Measurements from ENCODE around the gene WDR45. TPM values are rescaled to one million over a fixed set of nuclear protein-coding genes. Genes with fewer than 3 reads are reported as not detected.

The WDR45 gene
- total and polyA plus RNA-seq, 2 of the 4 experiments (the other 2 are of a cell fraction): 40.7 to 67.4 TPM

DNA sequence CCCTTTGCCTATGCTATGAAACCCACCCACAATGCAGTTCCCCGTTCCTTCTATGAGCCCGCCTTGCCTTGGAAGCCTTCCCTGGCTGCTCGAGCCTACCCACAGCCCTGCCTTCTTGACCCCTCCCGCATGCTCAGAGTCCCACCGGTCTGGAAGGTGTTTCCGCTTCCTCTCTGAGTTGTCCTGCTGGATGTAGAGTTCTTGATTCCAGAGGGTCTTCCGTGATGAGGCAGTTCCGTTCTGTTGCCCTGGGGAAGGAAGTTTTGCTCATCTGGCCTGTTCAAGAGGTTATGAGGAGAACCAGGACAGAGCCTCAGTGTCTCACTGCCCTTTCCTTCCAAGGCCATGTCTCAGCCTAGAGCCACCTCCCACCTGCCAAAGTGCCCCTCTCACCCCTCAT, 36.4 kb upstream of the WDR45 start:
- Histone ChIP-seq H3K23ac (ENCODE audit: low read depth, low read length) (no peak overlapping the region), H3K27ac (ENCODE audit: insufficient read depth, low read length) (no peak overlapping the region), H4K20me1 (ENCODE audit: insufficient read depth, low read length) (no peaks in the 10 kb centered on the region), H2BK5ac (ENCODE audit: low read depth, low read length, poor library complexity, severe bottlenecking) (no peak overlapping the region), H3K79me1 (ENCODE audit: low read depth in 1 of 2, low read length in 2 of 2) (0 out of 4 replicates have a peak, but pooled peaks cover 0 to 3% of the 10 kb centered on the region in 2 experiments), H3K27me3 (ENCODE audit: control insufficient read depth, insufficient read depth, low read length) (no peaks in the 10 kb centered on the region), H3K9me3 (ENCODE audit: control insufficient read depth, insufficient read depth, low read length) (no peaks in the 10 kb centered on the region), H3K14ac (replicated peaks; ENCODE audit: low read depth, low read length) (no peak overlapping the region), H3K4me3 (ENCODE audit: insufficient read depth, low read depth, low read length) (no peak overlapping the region), H3K9me1 (ENCODE audit: insufficient read depth, low read length) (no peaks in the 10 kb centered on the region), H3K4me1 (ENCODE audit: control insufficient read depth, insufficient read depth, low read length) (no peaks in the 10 kb centered on the region), H3K9ac (ENCODE audit: low read depth, low read length) (no peak overlapping the region), H3K56ac (ENCODE audit: extremely low read depth, insufficient read depth, low read length) (no peak overlapping the region), H3K4ac (ENCODE audit: low read depth, low read length) (no peak overlapping the region), H2BK120ac (ENCODE audit: low read depth, low read length) (no peak overlapping the region), H3K4me2 (ENCODE audit: low read depth, low read length) (no peak overlapping the region), H3K36me3 (ENCODE audit: control insufficient read depth, insufficient read depth, low read length) (peaks cover 20% of the 10 kb centered on the region), H2BK15ac (ENCODE audit: low read depth, low read length) (no peak overlapping the region), H4K5ac (ENCODE audit: low read depth, low read length) (no peak overlapping the region), H4K8ac (ENCODE audit: low read depth in 2 of 2, low read length in 2 of 2) (no peak overlapping the region), H2BK20ac (ENCODE audit: low read depth, low read length) (no peak overlapping the region), H2AFZ (replicated peaks; ENCODE audit: low read length, poor library complexity) (no peak overlapping the region), H2AK5ac (ENCODE audit: low read depth, low read length) (no peak overlapping the region), H3K18ac (ENCODE audit: low read depth, low read length) (no peak overlapping the region), H4K91ac (ENCODE audit: insufficient read depth, low read depth, low read length) (no peak overlapping the region), H2AK9ac (replicated peaks; ENCODE audit: low read depth, low read length, poor library complexity) (no peak overlapping the region)
- in situ Hi-C loops (cut with MboI; ENCODE audit: low sequenced_read_pairs): no loop called here
- POLR2A ChIA-PET (ENCODE audit: unreplicated experiment): no interaction called here
- dilution Hi-C loops (cut with HindIII; ENCODE audit: low sequenced_read_pairs, unreplicated experiment): no loop called here
- no peak for DNase-seq
- no peak for ATAC-seq (ENCODE audit: low read depth)
- TF ChIP-seq, protein P1, sequence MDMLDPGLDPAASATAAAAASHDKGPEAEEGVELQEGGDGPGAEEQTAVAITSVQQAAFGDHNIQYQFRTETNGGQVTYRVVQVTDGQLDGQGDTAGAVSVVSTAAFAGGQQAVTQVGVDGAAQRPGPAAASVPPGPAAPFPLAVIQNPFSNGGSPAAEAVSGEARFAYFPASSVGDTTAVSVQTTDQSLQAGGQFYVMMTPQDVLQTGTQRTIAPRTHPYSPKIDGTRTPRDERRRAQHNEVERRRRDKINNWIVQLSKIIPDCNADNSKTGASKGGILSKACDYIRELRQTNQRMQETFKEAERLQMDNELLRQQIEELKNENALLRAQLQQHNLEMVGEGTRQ (IDR thresholded peaks at IDR 0.05; ENCODE audit: low read depth, low read length): no peak
- TF ChIP-seq MAZ (IDR thresholded peaks at IDR 0.05; ENCODE audit: borderline replicate concordance, low read depth, low read length) (no peak), MAFK (IDR thresholded peaks at IDR 0.05; ENCODE audit: low read depth, low read length) (no peak), SMC3 (IDR thresholded peaks at IDR 0.05; ENCODE audit: low read depth, low read length) (no peak), CEBPB (IDR thresholded peaks at IDR 0.05; ENCODE audit: low read depth, low read length) (no peak), RCOR1 (IDR thresholded peaks at IDR 0.05; ENCODE audit: insufficient replicate concordance, low read length) (no peak), FOS (IDR thresholded peaks at IDR 0.05; ENCODE audit: low read depth, low read length) (no peak), POLR2A (IDR thresholded peaks at IDR 0.05; ENCODE audit: low read depth, low read length) (no peak), RFX5 (IDR thresholded peaks at IDR 0.05; ENCODE audit: low read depth, low read length) (no peak), CHD1 (IDR thresholded peaks at IDR 0.05; ENCODE audit: low read depth, low read length) (no peak), NFE2L2 (IDR thresholded peaks at IDR 0.05; ENCODE audit: low read depth, low read length) (no peak), RAD21 (IDR thresholded peaks at IDR 0.05; ENCODE audit: low read length) (no peak), MXI1 (IDR thresholded peaks at IDR 0.05; ENCODE audit: borderline replicate concordance, low read depth, low read length) (no peak), BHLHE40 (IDR thresholded peaks at IDR 0.05; ENCODE audit: low read depth, low read length) (no peak)
- TF ChIP-seq, protein P2, sequence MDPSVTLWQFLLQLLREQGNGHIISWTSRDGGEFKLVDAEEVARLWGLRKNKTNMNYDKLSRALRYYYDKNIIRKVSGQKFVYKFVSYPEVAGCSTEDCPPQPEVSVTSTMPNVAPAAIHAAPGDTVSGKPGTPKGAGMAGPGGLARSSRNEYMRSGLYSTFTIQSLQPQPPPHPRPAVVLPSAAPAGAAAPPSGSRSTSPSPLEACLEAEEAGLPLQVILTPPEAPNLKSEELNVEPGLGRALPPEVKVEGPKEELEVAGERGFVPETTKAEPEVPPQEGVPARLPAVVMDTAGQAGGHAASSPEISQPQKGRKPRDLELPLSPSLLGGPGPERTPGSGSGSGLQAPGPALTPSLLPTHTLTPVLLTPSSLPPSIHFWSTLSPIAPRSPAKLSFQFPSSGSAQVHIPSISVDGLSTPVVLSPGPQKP (IDR thresholded peaks at IDR 0.05; ENCODE audit: borderline replicate concordance, low read depth, low read length): no peak
- TF ChIP-seq, protein P3, sequence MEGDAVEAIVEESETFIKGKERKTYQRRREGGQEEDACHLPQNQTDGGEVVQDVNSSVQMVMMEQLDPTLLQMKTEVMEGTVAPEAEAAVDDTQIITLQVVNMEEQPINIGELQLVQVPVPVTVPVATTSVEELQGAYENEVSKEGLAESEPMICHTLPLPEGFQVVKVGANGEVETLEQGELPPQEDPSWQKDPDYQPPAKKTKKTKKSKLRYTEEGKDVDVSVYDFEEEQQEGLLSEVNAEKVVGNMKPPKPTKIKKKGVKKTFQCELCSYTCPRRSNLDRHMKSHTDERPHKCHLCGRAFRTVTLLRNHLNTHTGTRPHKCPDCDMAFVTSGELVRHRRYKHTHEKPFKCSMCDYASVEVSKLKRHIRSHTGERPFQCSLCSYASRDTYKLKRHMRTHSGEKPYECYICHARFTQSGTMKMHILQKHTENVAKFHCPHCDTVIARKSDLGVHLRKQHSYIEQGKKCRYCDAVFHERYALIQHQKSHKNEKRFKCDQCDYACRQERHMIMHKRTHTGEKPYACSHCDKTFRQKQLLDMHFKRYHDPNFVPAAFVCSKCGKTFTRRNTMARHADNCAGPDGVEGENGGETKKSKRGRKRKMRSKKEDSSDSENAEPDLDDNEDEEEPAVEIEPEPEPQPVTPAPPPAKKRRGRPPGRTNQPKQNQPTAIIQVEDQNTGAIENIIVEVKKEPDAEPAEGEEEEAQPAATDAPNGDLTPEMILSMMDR (conservative IDR thresholded peaks at IDR 0.05; ENCODE audit: low read depth, low read length): no peak
- no CpG with 5 or more reads among the region's 8 CpGs for WGBS, 2 experiments (ENCODE audit: extremely low coverage in 2 of 2, insufficient read length in 1 of 2)
- intact Hi-C loops (cut with micrococcal nuclease): no loop called here
- BruUV-seq (replicated peaks): no TSS peak
- CTCF ChIA-PET: no interaction called here

Measured in IMR-90 (cell line).